H1 (cell line): ENCODE data around the gene RAB22A.

Source experiments
- BCL11A ChIP-seq, 2 experiments: IDR thresholded peaks; one replicate each; pipeline ENCODE4 v1.6.1; 2011; ENCODE audit warnings: low read depth in 2 of 2, low read length in 2 of 2, mild to moderate bottlenecking in 2 of 2
- CBX8 ChIP-seq: fragments of 300-800, 300-1000 bp; sonication (generic); IDR thresholded peaks from 2 replicates; pipeline ENCODE4 v1.7.1; 2016; ENCODE audit warnings: low read depth, low read length, borderline replicate concordance
- CEBPB ChIP-seq: IDR thresholded peaks from 2 replicates; pipeline ENCODE4 v1.6.1; 2012; ENCODE audit warnings: low read depth, low read length
- CHD2 ChIP-seq: IDR thresholded peaks from 2 replicates; pipeline ENCODE4 v1.6.1; 2012; ENCODE audit warnings: low read length, improper control_type of control experiment
- CTCF ChIP-seq, 3 experiments: IDR thresholded peaks; 1 replicate in 2 of 3; 2 replicates in 1 of 3; pipeline versions ENCODE4 v1.5.1 to v1.6.1; 2011; ENCODE audit warnings: low read length in 3 of 3, mild to moderate bottlenecking in 3 of 3, inconsistent platforms in 2 of 3, low read depth in 1 of 3, moderate library complexity in 1 of 3; ENCODE audit not compliant: insufficient read depth in 1 of 3; ENCODE audit errors: control extremely low read depth in 1 of 3
- EZH2 ChIP-seq: fragments of 200-600 bp; sonication (generic); IDR thresholded peaks from 2 replicates; pipeline ENCODE4 v1.7.1; 2012; ENCODE audit warnings: low read depth, mild to moderate bottlenecking, moderate library complexity, low read length, inconsistent platforms; ENCODE audit not compliant: severe bottlenecking
- GABPA ChIP-seq: IDR thresholded peaks from 2 replicates; pipeline ENCODE4 v1.6.1; 2011; ENCODE audit warnings: mild to moderate bottlenecking, low read length, moderate library complexity, borderline replicate concordance; ENCODE audit not compliant: insufficient read depth
- POLR2A ChIP-seq, 2 experiments: IDR thresholded peaks; 1 replicate in 1 of 2; 2 replicates in 1 of 2; pipeline ENCODE4 v1.6.1; 2011; ENCODE audit warnings: low read depth in 2 of 2, low read length in 2 of 2, mild to moderate bottlenecking in 2 of 2; ENCODE audit errors: control extremely low read depth in 1 of 2
- RAD21 ChIP-seq, 2 experiments: IDR thresholded peaks in 1 of 2; conservative IDR thresholded peaks in 1 of 2; 2 replicates each; pipeline ENCODE4 v1.6.1; 2011; ENCODE audit warnings: low read depth in 2 of 2, low read length in 2 of 2, improper control_type of control experiment in 1 of 2, inconsistent platforms in 1 of 2, mild to moderate bottlenecking in 1 of 2, moderate library complexity in 1 of 2
- SUZ12 ChIP-seq: fragments of 200-600 bp; sonication (generic); IDR thresholded peaks from 2 replicates; pipeline ENCODE4 v1.6.1; 2012; ENCODE audit warnings: mild to moderate bottlenecking, inconsistent platforms, low read length, moderate library complexity, mixed read lengths
- YY1 ChIP-seq: IDR thresholded peaks from 2 replicates; pipeline ENCODE4 v1.6.1; 2011; ENCODE audit warnings: low read depth, mild to moderate bottlenecking, low read length
- TF ChIP-seq, protein P1 (sequence below): IDR thresholded peaks from 2 replicates; pipeline ENCODE4 v1.6.1; 2012; ENCODE audit warnings: inconsistent platforms

GRCh38 chr20:58403272-58403671 lies 93.8 kb downstream of the RAB22A start:
- TF ChIP-seq CHD2 (no peak), RAD21 (IDR thresholded peaks at IDR 0.05 in 1 of 2, conservative IDR thresholded peaks at IDR 0.05 in 1 of 2; ENCODE audit: low read depth in 2 of 2, low read length in 2 of 2) (no peak), CEBPB (no peak), YY1 (no peak), CTCF (IDR thresholded peaks at IDR 0.05; ENCODE audit: control extremely low read depth in 1 of 3, insufficient read depth in 1 of 3, low read depth in 1 of 3, low read length in 3 of 3) (no peak), GABPA (no peak), SUZ12 (no peak), POLR2A (IDR thresholded peaks at IDR 0.05; ENCODE audit: control extremely low read depth in 1 of 2, low read depth in 2 of 2, low read length in 2 of 2) (no peak), CBX8 (no peak), BCL11A (IDR thresholded peaks at IDR 0.05; ENCODE audit: low read depth in 2 of 2, low read length in 2 of 2) (no peak), EZH2 (no peak)
- TF ChIP-seq, protein P1, sequence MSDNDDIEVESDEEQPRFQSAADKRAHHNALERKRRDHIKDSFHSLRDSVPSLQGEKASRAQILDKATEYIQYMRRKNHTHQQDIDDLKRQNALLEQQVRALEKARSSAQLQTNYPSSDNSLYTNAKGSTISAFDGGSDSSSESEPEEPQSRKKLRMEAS: no peak
